Measurements from ENCODE around the gene NAA11.

NAA11 gene

DNA sequence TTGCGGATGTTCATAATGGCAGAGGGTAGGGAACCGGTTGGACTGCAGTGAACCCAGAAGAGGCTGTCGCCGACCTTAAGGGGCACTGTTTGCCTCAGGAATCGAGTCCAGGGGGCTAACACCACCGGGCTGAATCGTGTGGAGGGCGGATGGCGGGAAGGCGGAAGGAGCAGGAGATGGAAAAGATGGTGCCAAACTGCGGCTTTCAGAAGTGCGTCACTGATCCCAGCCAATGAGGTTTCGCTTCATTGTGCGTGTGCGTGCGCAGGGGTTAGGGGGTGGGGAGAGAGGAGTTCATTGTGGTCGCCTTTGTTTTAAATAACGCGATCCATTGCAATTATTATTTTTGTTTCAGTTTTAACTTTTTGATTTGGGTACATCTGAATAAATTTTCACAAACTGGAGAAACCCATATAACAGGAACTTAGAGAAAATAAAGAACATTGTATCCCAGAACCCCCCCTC is at the start of gene NAA11:
Gene NAA11 (minus strand): TSS at position 198 of the 465 bp plus-strand sequence. CDS start 184 bp downstream, at position 14.
- DNase-seq (ENCODE audit: low spot score) = no peak

DNA sequence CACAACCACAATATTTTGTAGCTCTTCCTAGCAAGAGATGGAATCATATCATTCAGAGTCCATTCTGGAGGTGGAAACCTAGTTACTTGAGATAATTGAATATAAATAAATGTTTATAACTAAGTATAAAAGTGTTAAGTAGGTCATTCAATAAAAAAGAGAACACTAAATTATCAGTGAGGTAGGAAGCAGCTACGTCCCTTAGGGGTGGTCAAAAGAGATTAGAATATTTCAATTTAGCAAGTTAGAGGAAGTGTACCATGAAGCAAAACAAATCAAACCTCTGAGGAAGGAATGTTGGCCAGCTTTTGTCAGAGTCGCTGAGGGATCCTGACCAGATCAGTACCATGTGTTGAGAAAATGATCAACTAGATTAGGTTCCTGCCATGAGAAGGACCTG is 44.2 kb upstream of the NAA11 start:
- no peak for DNase-seq (ENCODE audit: low spot score)

DNA sequence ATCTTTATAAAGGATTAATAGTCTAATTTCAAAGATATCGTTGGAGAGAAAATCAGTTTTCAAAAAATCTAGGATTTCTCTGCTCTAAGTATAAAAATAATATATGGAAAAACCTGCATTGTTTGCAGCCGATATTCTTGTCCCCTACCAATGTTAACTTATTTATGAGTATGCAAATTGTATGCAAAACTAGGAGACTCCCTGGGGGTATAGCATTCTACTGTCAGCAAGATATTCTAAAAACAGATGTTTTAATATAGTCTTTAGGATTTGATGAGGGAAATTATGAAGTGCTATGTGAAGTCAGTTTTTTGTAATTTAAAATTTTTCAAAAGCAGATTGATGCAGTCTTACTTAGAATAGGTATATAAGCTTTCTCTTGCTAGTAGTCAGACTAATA is 41.2 kb upstream of the NAA11 start:
- no peak for DNase-seq (ENCODE audit: low spot score)

DNA sequence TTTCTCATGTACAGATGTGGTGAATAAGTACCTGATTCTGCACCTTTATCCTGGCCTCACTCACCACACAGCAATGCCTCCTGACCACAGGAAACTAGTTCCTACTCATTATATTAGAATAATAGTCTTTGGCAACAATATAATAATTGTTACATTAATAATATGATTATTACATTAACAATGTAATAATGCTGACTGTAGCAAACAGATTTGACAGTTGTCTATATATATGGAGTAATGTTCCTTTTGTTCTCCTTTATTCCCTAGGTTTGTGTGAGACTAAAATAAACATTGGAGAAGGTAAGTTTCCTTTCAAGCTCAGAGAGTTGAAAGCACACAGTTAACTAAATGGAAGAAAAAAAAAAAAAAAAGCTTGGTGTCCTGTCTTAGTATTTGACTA is 40.6 kb upstream of the NAA11 start:
- no peak for DNase-seq (ENCODE audit: low spot score)

GRCh38 chr4:79364061-79364460 is 38.2 kb upstream of the NAA11 start:
- no peak for DNase-seq (ENCODE audit: low spot score)

DNA sequence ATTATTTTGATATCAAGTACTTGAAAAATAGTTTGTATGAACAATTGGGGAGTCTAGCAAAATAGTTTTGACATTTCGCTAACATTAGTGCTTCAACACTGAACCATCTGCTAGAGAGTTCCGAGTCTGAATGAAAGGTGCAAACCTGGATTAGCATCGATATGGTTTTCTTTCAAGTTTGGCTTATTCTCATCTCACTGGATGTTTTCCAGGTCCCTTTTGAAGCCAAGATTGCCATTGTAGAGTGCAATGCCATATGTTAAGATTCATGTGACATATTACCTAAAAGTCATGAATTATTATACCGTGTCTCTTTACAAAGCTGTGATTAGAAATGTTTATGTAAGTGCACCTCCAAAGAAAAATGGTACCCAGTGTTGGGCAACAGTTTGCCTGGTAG is 36.8 kb upstream of the NAA11 start:
- no peak for DNase-seq (ENCODE audit: low spot score)

DNA sequence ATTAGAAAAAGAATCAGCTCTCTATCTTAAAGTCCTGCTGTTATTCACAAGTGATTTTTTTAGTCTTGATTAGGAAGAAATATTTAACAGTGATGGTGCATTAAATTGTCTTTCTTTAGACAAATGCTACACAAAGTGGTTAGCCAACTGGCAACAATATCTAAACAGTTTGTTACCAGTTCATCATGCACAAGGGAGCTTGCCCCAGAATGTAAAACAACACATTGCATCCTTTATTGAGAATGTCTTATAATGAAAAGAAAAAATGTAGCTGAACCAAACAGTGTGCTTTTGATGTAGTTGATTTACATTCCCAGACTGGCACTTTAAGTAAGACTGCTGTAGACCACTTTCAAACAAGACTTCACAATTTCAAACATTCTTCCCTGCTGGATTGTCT is 34.1 kb upstream of the NAA11 start:
- DNase-seq (ENCODE audit: low spot score) = no peak

- no peak for DNase-seq (ENCODE audit: low spot score)
Measured at GRCh38 chr4:79358438-79358837, 32.6 kb upstream of the NAA11 start.

- DNase-seq (ENCODE audit: low spot score) = no peak
Measured at GRCh38 chr4:79357365-79357764, 31.5 kb upstream of the NAA11 start.

- DNase-seq (ENCODE audit: low spot score) = no peak
Measured at GRCh38 chr4:79353075-79353474, 27.2 kb upstream of the NAA11 start.

DNA sequence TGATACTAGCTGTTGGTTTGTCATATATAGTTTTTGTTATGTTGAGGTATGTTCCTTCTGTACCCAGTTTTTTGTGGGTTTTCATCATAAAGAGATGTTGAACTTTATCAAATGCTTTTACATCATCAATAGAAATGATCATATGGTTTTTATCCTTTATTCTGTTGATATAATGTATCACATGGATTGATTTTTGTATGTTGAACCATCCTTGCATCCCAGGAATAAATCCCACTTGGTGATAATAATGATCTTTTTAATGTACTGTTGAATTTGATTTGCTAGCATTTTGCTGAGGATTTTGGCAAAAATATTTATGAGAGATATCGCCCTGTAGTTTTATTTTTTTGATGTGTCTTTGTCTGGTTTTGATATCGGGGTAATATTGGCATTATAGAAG is 22.5 kb upstream of the NAA11 start:
- DNase-seq (ENCODE audit: low spot score) = no peak

- DNase-seq (ENCODE audit: low spot score) = no peak
Measured at GRCh38 chr4:79341893-79342653, 16.2 kb upstream of the NAA11 start.

DNA sequence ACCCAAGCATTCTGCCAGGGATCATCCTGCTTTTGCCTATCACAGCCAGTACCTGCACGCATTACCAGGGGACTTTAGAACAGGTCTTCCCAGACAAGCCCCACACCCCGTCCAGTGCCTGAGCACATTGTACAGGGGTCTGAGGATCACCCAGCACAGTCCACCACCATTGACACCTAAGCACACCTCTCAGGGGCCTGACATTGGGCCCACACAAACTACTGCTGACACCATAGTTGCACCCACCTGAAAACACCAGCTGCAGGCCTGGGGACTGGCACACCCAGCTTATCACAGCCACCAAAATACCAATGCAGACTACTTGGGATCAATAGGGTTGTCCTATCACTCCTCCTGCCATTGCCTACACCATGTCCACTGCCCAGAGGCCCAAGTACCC is 14.7 kb upstream of the NAA11 start:
- DNase-seq (ENCODE audit: low spot score) = no peak

- DNase-seq (ENCODE audit: low spot score) = no peak
Measured at GRCh38 chr4:79338148-79338547, 12.3 kb upstream of the NAA11 start.

GRCh38 chr4:79334783-79335182 is 8.9 kb upstream of the NAA11 start:
- no peak for DNase-seq (ENCODE audit: low spot score)

- no peak for DNase-seq (ENCODE audit: low spot score)
Measured at GRCh38 chr4:79334341-79334740, 8.5 kb upstream of the NAA11 start.

DNA sequence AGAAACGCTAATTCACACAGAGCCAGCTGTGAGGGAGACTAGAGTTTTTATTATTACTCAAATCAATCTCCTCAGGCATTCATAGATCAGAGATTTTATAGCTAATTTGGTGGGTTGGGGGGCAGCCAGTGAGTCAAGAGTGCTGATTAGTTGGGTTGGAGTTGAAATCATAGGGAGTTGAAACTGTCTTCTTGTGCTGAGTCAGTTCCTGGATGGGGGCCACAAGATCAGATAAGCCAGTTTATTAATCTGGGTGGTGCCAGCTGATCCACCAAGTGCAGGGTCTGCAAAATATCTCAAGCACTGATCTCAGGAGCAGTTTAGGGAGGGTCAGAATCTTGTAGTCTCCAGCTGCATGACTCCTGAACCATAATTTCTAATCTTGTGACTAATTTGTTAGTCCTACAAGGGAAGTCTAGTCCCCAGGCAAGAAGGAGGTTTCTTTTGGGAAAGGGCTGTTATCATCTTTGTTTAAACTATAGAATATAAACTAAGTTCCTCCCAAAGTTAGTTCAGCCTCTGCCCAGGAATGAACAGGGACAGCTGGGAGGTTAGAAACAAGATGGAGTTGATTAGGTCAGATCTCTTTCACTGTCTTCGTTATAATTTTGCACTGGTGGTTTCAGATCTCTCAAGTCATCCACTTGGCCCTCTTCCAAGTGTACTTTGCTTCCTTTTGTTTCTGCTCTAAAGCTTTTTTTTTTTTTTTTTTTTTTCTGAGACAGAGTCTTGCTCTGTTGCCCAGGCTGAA is 5.4 kb upstream of the NAA11 start:
- no peak for DNase-seq (ENCODE audit: low spot score)

- no peak for DNase-seq (ENCODE audit: low spot score)
Measured at GRCh38 chr4:79330720-79331119, 4.9 kb upstream of the NAA11 start.

DNA sequence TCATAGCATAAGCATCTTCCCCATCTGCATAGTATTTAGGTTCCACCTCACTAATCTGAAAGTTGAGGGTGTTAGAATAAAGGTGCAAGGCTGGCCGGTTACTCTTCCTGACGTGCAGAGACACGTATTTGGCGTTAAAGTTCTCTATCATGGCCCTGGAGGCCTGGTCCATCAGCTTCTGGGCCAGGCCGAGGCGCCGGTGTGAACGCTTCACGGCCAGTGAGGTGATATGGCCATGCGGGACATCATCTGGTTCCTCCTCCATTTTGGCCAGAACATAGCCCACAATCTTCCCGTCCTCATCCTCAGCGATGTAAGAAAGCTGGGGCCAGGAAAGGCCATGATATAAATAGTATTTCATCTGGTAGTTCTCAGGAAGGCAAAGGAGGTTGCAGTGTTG is 425 bp downstream of the NAA11 start:
- no peak for DNase-seq (ENCODE audit: low spot score)

- DNase-seq (ENCODE audit: low spot score) = no peak
Measured at GRCh38 chr4:79319975-79320374, 5.9 kb downstream of the NAA11 start.

GRCh38 chr4:79317711-79318110 is 8.2 kb downstream of the NAA11 start:
- DNase-seq (ENCODE audit: low spot score) = no peak

- DNase-seq (ENCODE audit: low spot score) = no peak
Measured at GRCh38 chr4:79315891-79316290, 10.0 kb downstream of the NAA11 start.

DNA sequence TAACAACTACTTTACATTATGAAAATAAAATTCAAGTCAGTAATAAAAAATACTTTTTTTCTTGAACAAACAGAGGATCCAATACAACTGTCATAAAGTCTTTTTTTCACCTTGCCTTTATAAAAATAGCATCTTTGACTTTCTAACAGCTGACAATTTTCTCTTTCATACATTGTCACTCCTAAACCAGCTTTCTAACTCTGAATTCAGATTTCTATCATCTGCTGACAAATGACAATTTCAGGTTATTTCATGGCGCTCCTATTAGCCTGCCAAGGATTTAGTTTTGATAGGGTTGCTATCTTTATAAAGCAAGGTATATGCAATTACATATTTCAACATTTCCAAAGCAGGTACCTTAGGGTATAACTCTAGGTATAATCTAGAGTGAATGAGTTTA is 14.6 kb downstream of the NAA11 start:
- no peak for DNase-seq (ENCODE audit: low spot score)

GRCh38 chr4:79308971-79309370 is 16.9 kb downstream of the NAA11 start:
- DNase-seq (ENCODE audit: low spot score) = no peak
